BE2C (cell line): ENCODE measurements around the gene WDR64.
"Not testable (repeated sequence)": the region's sequence is repeated elsewhere in the genome, so short reads cannot be mapped to it uniquely, and the experiment has no call there.

Source experiments
- DNase-seq: peaks from one replicate; pipeline ENCODE4 v3.0.0-alpha.2; 2020
- H3K27me3 ChIP-seq: fragments of 250-450 bp; sonication (Bioruptor Pico); 2 replicates; pipeline ENCODE4 v1.5.1; 2020; ENCODE audit warnings: mild to moderate bottlenecking
- H3K36me3 ChIP-seq: fragments of 250-450 bp; sonication (Bioruptor Pico); 2 replicates; pipeline ENCODE4 v1.5.1; 2020; ENCODE audit warnings: mild to moderate bottlenecking
- H3K4me1 ChIP-seq: fragments of 250-450 bp; sonication (Bioruptor Pico); 2 replicates; pipeline ENCODE4 v1.5.1; 2020
- H3K4me3 ChIP-seq: 2 replicates; pipeline ENCODE4 v1.5.1; 2011; ENCODE audit warnings: low read depth, low read length
- H3K9me3 ChIP-seq: fragments of 250-450 bp; sonication (Bioruptor Pico); 2 replicates; pipeline ENCODE4 v1.5.1; 2020
- CTCF ChIP-seq: IDR thresholded peaks from 2 replicates; pipeline ENCODE4 v1.5.1; 2012; ENCODE audit warnings: mild to moderate bottlenecking, low read depth, low read length

The WDR64 gene

GRCh38 chr1:241696815-241697639 lies 44.9 kb downstream of the WDR64 start:
- no peak for TF ChIP-seq CTCF
- no peak for DNase-seq
- no peaks in the 10 kb centered on the region for H3K4me1 ChIP-seq

DNA sequence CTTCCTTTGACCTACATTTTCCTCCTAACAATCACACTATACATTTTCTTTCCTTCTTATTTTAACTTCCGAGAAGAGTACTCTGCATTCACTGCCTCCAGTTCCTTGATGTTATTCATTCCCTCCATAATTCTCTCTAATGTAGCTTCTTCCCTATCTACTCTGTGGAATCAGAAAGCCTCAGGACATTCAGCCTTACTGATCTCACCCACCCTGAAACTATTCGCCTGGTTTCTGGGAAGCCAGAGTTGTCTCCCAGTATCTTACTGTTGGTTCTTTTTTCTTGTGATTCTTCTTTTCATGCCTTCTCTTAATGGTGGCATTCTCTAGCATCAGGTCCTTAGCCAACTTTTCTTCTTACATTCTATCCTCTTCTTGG lies 45.5 kb downstream of the WDR64 start:
- no peaks in the 10 kb centered on the region for H3K27me3 ChIP-seq
- no peaks in the 10 kb centered on the region for H3K4me1 ChIP-seq
- no peak overlapping the region for H3K4me3 ChIP-seq
- H3K9me3 ChIP-seq, result no peaks in the 10 kb centered on the region
- H3K36me3 ChIP-seq, result no peaks in the 10 kb centered on the region
- no peak for DNase-seq
- TF ChIP-seq CTCF, result no peak

More at GRCh38 chr1:241696815-241697639, 44.9 kb downstream of the WDR64 start:
- H3K9me3 ChIP-seq, result no peaks in the 10 kb centered on the region
- H3K4me3 ChIP-seq, result no peak overlapping the region
- H3K27me3 ChIP-seq, result no peaks in the 10 kb centered on the region
- H3K36me3 ChIP-seq, result no peaks in the 10 kb centered on the region

- Histone ChIP-seq H3K27me3 (no peaks in the 10 kb centered on the region), H3K36me3 (no peaks in the 10 kb centered on the region), H3K4me3 (no peak overlapping the region), H3K9me3 (no peaks in the 10 kb centered on the region), H3K4me1 (no peaks in the 10 kb centered on the region)
- TF ChIP-seq CTCF, result no peak
- no peak for DNase-seq
Measured at GRCh38 chr1:241698177-241698576, 46.1 kb downstream of the WDR64 start.

- H3K4me1 ChIP-seq, result no peaks in the 10 kb centered on the region
- H3K27me3 ChIP-seq, result no peaks in the 10 kb centered on the region
- TF ChIP-seq CTCF, result no peak
- no peak overlapping the region for H3K4me3 ChIP-seq
- DNase-seq, result no peak
- H3K36me3 ChIP-seq, result no peaks in the 10 kb centered on the region
- H3K9me3 ChIP-seq, result no peaks in the 10 kb centered on the region
Measured at GRCh38 chr1:241701483-241702295, 49.6 kb downstream of the WDR64 start.

GRCh38 chr1:241702442-241703373 lies 50.6 kb downstream of the WDR64 start:
- Histone ChIP-seq H3K4me3 (no peak overlapping the region), H3K9me3 (no peaks in the 10 kb centered on the region), H3K4me1 (no peaks in the 10 kb centered on the region), H3K27me3 (no peaks in the 10 kb centered on the region), H3K36me3 (no peaks in the 10 kb centered on the region)
- TF ChIP-seq CTCF, result no peak
- DNase-seq, result no peak

DNA sequence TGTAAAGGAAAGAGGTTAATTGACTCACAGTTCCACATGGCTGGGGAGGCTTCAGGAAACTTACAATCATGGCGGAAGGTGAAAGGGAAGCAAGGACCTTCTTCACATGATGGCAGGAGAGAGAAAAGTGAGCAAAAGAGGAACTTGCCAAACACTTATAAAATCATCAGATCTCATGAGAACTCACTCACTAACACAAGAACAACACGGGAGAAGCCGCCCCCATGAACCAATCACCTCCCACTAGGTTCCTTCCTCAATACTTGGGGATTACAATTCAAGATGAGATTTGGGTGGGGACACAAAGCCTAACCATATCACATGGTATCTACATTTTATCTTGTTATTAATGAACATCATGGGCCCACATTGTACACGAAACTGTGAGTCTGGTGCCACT lies 51.7 kb downstream of the WDR64 start:
- H3K4me3 ChIP-seq, H3K4me1 ChIP-seq, DNase-seq, H3K36me3 ChIP-seq, H3K9me3 ChIP-seq, H3K27me3 ChIP-seq: not testable (repeated sequence)
